SK-N-SH (cell line): ENCODE data around the gene PCDHGB1. TPM values are rescaled to one million over a fixed set of nuclear protein-coding genes. Genes with fewer than 3 reads are reported as not detected.

Experiments used
- CTCF ChIA-PET: fragments of 300-600, 350-600 bp; formaldehyde crosslinking; extraction: SDS; loops from one replicate; lab custom pipeline; 2021; lab: Yijun Ruan, JAX
- POLR2A ChIA-PET: fragments of 350-600 bp; sonication (Branson Sonifier 250); formaldehyde crosslinking; extraction: SDS; loops from one replicate; lab custom pipeline; 2020; ENCODE audit warnings: antibody characterized with exemption, inconsistent platforms; lab: Yijun Ruan, JAX
- DNase-seq: peaks from one replicate; pipeline ENCODE4 v3.0.0; 2012
- H2AFZ ChIP-seq: fragments of 200-600 bp; sonication (generic); 2 replicates; pipeline ENCODE4 v1.8.1; 2016; ENCODE audit warnings: antibody characterized with exemption, mild to moderate bottlenecking, low read depth
- H3F3A ChIP-seq: fragments of 200-600 bp; sonication (generic); replicated peaks from 2 replicates; pipeline ENCODE3; 2016; ENCODE audit warnings: antibody characterized with exemption, mild to moderate bottlenecking; ENCODE audit not compliant: insufficient read depth
- H3K27ac ChIP-seq, 2 experiments: fragments of 200-500 bp in 1 of 2; fragments of 200-600 bp in 1 of 2; sonication (Bioruptor generic) in 1 of 2; sonication (generic), shearing (Covaris generic) in 1 of 2; 2 replicates each; pipeline versions ENCODE4 v1.5.1 to v1.6.1; 2014 to 2016; ENCODE audit warnings: low read depth in 2 of 2, inconsistent platforms in 1 of 2, low read length in 1 of 2, mild to moderate bottlenecking in 1 of 2, mixed read lengths in 1 of 2
- H3K27me3 ChIP-seq: fragments of 200-600 bp; sonication (generic), shearing (Covaris generic); 2 replicates; pipeline ENCODE4 v1.6.1; 2016; ENCODE audit warnings: mixed run types; ENCODE audit not compliant: insufficient read depth
- H3K36me3 ChIP-seq, 2 experiments: fragments of 200-500 bp in 1 of 2; fragments of 200-600 bp in 1 of 2; sonication (Bioruptor generic) in 1 of 2; sonication (generic) in 1 of 2; replicated peaks in 1 of 2; 2 replicates each; pipeline versions ENCODE3 to v1.5.1; 2014 to 2016; ENCODE audit warnings: low read length in 1 of 2, mild to moderate bottlenecking in 1 of 2; ENCODE audit not compliant: insufficient read depth in 2 of 2, control insufficient read depth in 1 of 2
- H3K4me1 ChIP-seq, 2 experiments: fragments of 200-500 bp in 1 of 2; fragments of 200-600 bp in 1 of 2; sonication (Bioruptor generic) in 1 of 2; sonication (generic), shearing (Covaris generic) in 1 of 2; 2 replicates each; pipeline versions ENCODE4 v1.5.1 to v1.6.1; 2014 to 2016; ENCODE audit warnings: low read depth in 1 of 2, low read length in 1 of 2, mixed run types in 1 of 2; ENCODE audit not compliant: insufficient read depth in 2 of 2, control insufficient read depth in 1 of 2
- H3K4me2 ChIP-seq: fragments of 200-600 bp; sonication (generic), shearing (Covaris generic); 2 replicates; pipeline ENCODE4 v1.6.1; 2017; ENCODE audit warnings: mixed run types
- H3K4me3 ChIP-seq, 2 experiments: fragments of 200-500 bp in 1 of 2; fragments of 200-600 bp in 1 of 2; sonication (Bioruptor generic) in 1 of 2; sonication (generic), shearing (Covaris generic) in 1 of 2; 2 replicates each; pipeline versions ENCODE4 v1.5.1 to v1.8.1; 2014 to 2016; ENCODE audit warnings: low read depth in 2 of 2, inconsistent platforms in 1 of 2, low read length in 1 of 2, mild to moderate bottlenecking in 1 of 2, mixed read lengths in 1 of 2, moderate library complexity in 1 of 2
- H3K79me2 ChIP-seq: fragments of 200-600 bp; sonication (generic); 2 replicates; pipeline ENCODE4 v1.8.1; 2017; ENCODE audit warnings: mild to moderate bottlenecking; ENCODE audit not compliant: insufficient read depth
- H3K9ac ChIP-seq: fragments of 200-600 bp; sonication (generic); 2 replicates; pipeline ENCODE4 v1.6.1; 2017; ENCODE audit warnings: mixed run types
- H3K9me2 ChIP-seq: fragments of 200-600 bp; sonication (generic); 2 replicates; pipeline ENCODE4 v1.6.1; 2017; ENCODE audit warnings: mixed run types
- H3K9me3 ChIP-seq: fragments of 200-600 bp; sonication (generic); 2 replicates; pipeline ENCODE4 v1.6.1; 2017; ENCODE audit warnings: mixed run types, mild to moderate bottlenecking, moderate library complexity
- H4K20me1 ChIP-seq: fragments of 200-600 bp; sonication (generic); 2 replicates; pipeline ENCODE4 v1.6.1; 2017; ENCODE audit warnings: mild to moderate bottlenecking, mixed run types; ENCODE audit not compliant: insufficient read depth
- CHD2 ChIP-seq: fragments of 150-350 bp; IDR thresholded peaks from 2 replicates; pipeline ENCODE4 v1.6.1; 2018; ENCODE audit warnings: low read length; ENCODE audit not compliant: partially characterized antibody
- CTCF ChIP-seq: fragments of 200-600 bp; sonication (generic); IDR thresholded peaks from 2 replicates; pipeline ENCODE4 v1.6.1; 2017; ENCODE audit warnings: antibody characterized with exemption, mild to moderate bottlenecking, moderate library complexity
- EP300 ChIP-seq, 2 experiments: IDR thresholded peaks; 2 replicates each; pipeline versions ENCODE4 v1.4.0 to v1.6.1; 2012; ENCODE audit warnings: borderline replicate concordance in 1 of 2, low read depth in 1 of 2, low read length in 1 of 2
- GABPA ChIP-seq: IDR thresholded peaks from 2 replicates; pipeline ENCODE4 v1.4.0; 2012; ENCODE audit warnings: low read depth, mild to moderate bottlenecking
- IRF3 ChIP-seq: fragments of 150-350 bp; IDR thresholded peaks from 2 replicates; pipeline ENCODE4 v1.6.1; 2016; ENCODE audit warnings: mild to moderate bottlenecking, low read depth, low read length
- NRF1 ChIP-seq: IDR thresholded peaks from 2 replicates; pipeline ENCODE4 v1.6.1; 2012; ENCODE audit warnings: low read depth, mild to moderate bottlenecking, low read length
- RAD21 ChIP-seq: IDR thresholded peaks from 2 replicates; pipeline ENCODE4 v1.6.1; 2012; ENCODE audit warnings: mild to moderate bottlenecking, low read length
- RCOR1 ChIP-seq: fragments of 150-350 bp; IDR thresholded peaks from 2 replicates; pipeline ENCODE4 v1.6.1; 2017; ENCODE audit warnings: antibody characterized with exemption, low read length
- RFX5 ChIP-seq: IDR thresholded peaks from 2 replicates; pipeline ENCODE4 v1.6.1; 2012; ENCODE audit warnings: mild to moderate bottlenecking, improper control_type of control experiment, low read length
- SMC3 ChIP-seq: IDR thresholded peaks from 2 replicates; pipeline ENCODE4 v1.6.1; 2012; ENCODE audit warnings: low read depth, low read length, improper control_type of control experiment
- TAF1 ChIP-seq: IDR thresholded peaks from 2 replicates; pipeline ENCODE4 v1.6.1; 2012; ENCODE audit warnings: low read depth, mild to moderate bottlenecking, low read length, moderate library complexity, borderline replicate concordance
- USF2 ChIP-seq: fragments of 150-350 bp; IDR thresholded peaks from 2 replicates; pipeline ENCODE4 v1.6.1; 2017; ENCODE audit warnings: antibody characterized with exemption, low read length, low read depth, borderline replicate concordance
- WGBS: methylation state at CpG from one replicate; pipeline ENCODE4 v1.1.6; 2017; ENCODE audit warnings: low lambda C conversion rate; 5-methylcytosine and 5-hydroxymethylcytosine counted together
- polyA plus RNA-seq, 3 experiments: library from polyadenylated mRNA; depleted of rRNA; stranded (reverse); fragments of >200 nt; gene quantifications; 2 replicates each; pipeline ENCODE4 v1.2.3, GENCODE V29; 2012

PCDHGB1 gene
- polyA plus RNA-seq, 1 of the 3 experiments (the other 2 are of a cell fraction): 0.77 TPM

GRCh38 chr5:141359790-141360426 is 10.0 kb downstream of the PCDHGB1 start, which contains the start of gene PCDHGB2:
PCDHGB2 (plus strand) TSS chr5:141359994; CDS start chr5:141360136, 142 bp downstream.
- Histone ChIP-seq H3K79me2 (no peaks in the 10 kb centered on the region), H3K36me3 (peaks cover 0 to 4% of the 10 kb centered on the region in 2 experiments), H3K9ac (peak within 1 kb of the TSS; percentile 39; the same call in 1 of the 2 replicates), H3K4me2 (0 out of 2 replicates have a peak within 1 kb of the TSS, but pooled peaks have one; percentile 33), H3K4me3 (peak within 1 kb of the TSS; percentile 33 to 42), H4K20me1 (no peaks in the 10 kb centered on the region), H2AFZ (peak within 1 kb of the TSS; percentile 68; the same call in 1 of the 2 replicates), H3K9me2 (no peaks in the 10 kb centered on the region), H3K27me3 (no peaks in the 10 kb centered on the region), H3K9me3 (no peaks in the 10 kb centered on the region; the same call in 1 of the 2 replicates), H3K27ac (peak within 1 kb of the TSS; percentile 22 to 28; a peak in 2 of 4 replicates), H3F3A (no peaks in the 10 kb centered on the region), H3K4me1 (no peaks in the 10 kb centered on the region)
- DNase-seq: peak; percentile 62
- TF ChIP-seq TAF1 (no peak), SMC3 (peak; percentile 33; the same call in 1 of the 2 replicates), RAD21 (peak; percentile 65), CTCF (peak; percentile 54), CHD2 (no peak)
- CTCF ChIA-PET: interaction anchor here (0.6 to 1.2 kb wide), 8 partner anchors 35 to 204 kb away, joined by 3 to 14 read pairs (median 3); partner anchors contain the start of gene PCDHB16
- 44% methylated on average over 23 of the region's 24 CpGs for WGBS
- POLR2A ChIA-PET: interaction anchor here (0.7 kb wide), 1 partner anchor 204 kb away, joined by 3 read pairs; no protein-coding TSS in a partner anchor

GRCh38 chr5:141360685-141361084 is 10.8 kb downstream of the PCDHGB1 start:
- Histone ChIP-seq H3K27me3 (no peaks in the 10 kb centered on the region), H4K20me1 (no peaks in the 10 kb centered on the region), H3K9me2 (no peaks in the 10 kb centered on the region), H3K4me2 (0 out of 2 replicates have a peak overlapping the region, but pooled peaks have one; percentile 33), H3K9me3 (no peaks in the 10 kb centered on the region; the same call in 1 of the 2 replicates), H3K27ac (no peak overlapping the region), H3K36me3 (peaks cover 0 to 4% of the 10 kb centered on the region in 2 experiments), H3K4me3 (peak overlapping the region in 1 of 2 experiments; percentile 42; a peak in 3 of 4 replicates), H3F3A (no peaks in the 10 kb centered on the region), H3K4me1 (no peaks in the 10 kb centered on the region), H2AFZ (no peak overlapping the region), H3K9ac (no peak overlapping the region), H3K79me2 (no peaks in the 10 kb centered on the region)
- ChIA-PET POLR2A (interaction anchor here (0.7 kb wide), 1 partner anchor 203 kb away, joined by 3 read pairs; no protein-coding TSS in a partner anchor), CTCF (interaction anchor here (0.6 to 1.1 kb wide), 5 partner anchors 178 to 203 kb away, joined by 3 to 14 read pairs (median 3); partner anchors contain the start of gene PCDHB16)
- DNase-seq: no peak
- no peak for TF ChIP-seq USF2
- no peak for TF ChIP-seq EP300 (IDR thresholded peaks at IDR 0.05; ENCODE audit: borderline replicate concordance in 1 of 2, low read depth in 1 of 2, low read length in 1 of 2)
- no peak for TF ChIP-seq RAD21
- TF ChIP-seq RFX5: no peak
- no peak for TF ChIP-seq RCOR1
- no peak for TF ChIP-seq GABPA
- TF ChIP-seq IRF3: no peak
- no peak for TF ChIP-seq CTCF
- TF ChIP-seq NRF1: no peak
- WGBS: 54% methylated on average over 14 of the region's 15 CpGs
